ENCODE measurements around the gene MAL. TPM values are rescaled to one million over a fixed set of nuclear protein-coding genes. Genes with fewer than 3 reads are reported as not detected.

MAL gene
- total RNA-seq, 6 experiments from 2014 or later = not detected

GRCh38 chr2:95018301-95018700, 7.2 kb upstream of the MAL start:
- DNase-seq = no peak
- H3K27me3 Mint-ChIP-seq (ENCODE audit: insufficient read depth) = peaks cover 65% of the 10 kb centered on the region
- no peaks in the 10 kb centered on the region for H3K36me3 Mint-ChIP-seq (ENCODE audit: low read depth)
- no peak overlapping the region for H3K27ac Mint-ChIP-seq
- H3K4me3 Mint-ChIP-seq = no peak overlapping the region
- H3K9me3 Mint-ChIP-seq = no peaks in the 10 kb centered on the region
- TF ChIP-seq CTCF (IDR thresholded peaks at IDR 0.05) = no peak
- no peaks in the 10 kb centered on the region for H3K4me1 Mint-ChIP-seq (ENCODE audit: low read depth)

- H3K9me3 Mint-ChIP-seq = no peaks in the 10 kb centered on the region
- H3K27ac Mint-ChIP-seq = no peak overlapping the region
- H3K36me3 Mint-ChIP-seq (ENCODE audit: low read depth) = no peaks in the 10 kb centered on the region
- no peak overlapping the region for H3K4me3 Mint-ChIP-seq
- H3K4me1 Mint-ChIP-seq (ENCODE audit: low read depth) = no peaks in the 10 kb centered on the region
- DNase-seq = no peak
- no peak for TF ChIP-seq CTCF (IDR thresholded peaks at IDR 0.05)
- H3K27me3 Mint-ChIP-seq (ENCODE audit: insufficient read depth) = peaks cover 67% of the 10 kb centered on the region
These were observed 6.5 kb upstream of the MAL start for GRCh38 chr2:95018861-95019550.

GRCh38 chr2:95019572-95019971, 5.9 kb upstream of the MAL start:
- no peaks in the 10 kb centered on the region for H3K9me3 Mint-ChIP-seq
- H3K27me3 Mint-ChIP-seq (ENCODE audit: insufficient read depth) = peaks cover 65% of the 10 kb centered on the region
- no peak overlapping the region for H3K27ac Mint-ChIP-seq
- no peaks in the 10 kb centered on the region for H3K36me3 Mint-ChIP-seq (ENCODE audit: low read depth)
- no peaks in the 10 kb centered on the region for H3K4me1 Mint-ChIP-seq (ENCODE audit: low read depth)
- DNase-seq = no peak
- H3K4me3 Mint-ChIP-seq = no peak overlapping the region
- TF ChIP-seq CTCF (IDR thresholded peaks at IDR 0.05) = no peak

- no peak for DNase-seq
- TF ChIP-seq CTCF (IDR thresholded peaks at IDR 0.05) = no peak
- Mint-ChIP-seq H3K4me1 (ENCODE audit: low read depth) (no peaks in the 10 kb centered on the region), H3K9me3 (no peaks in the 10 kb centered on the region), H3K27me3 (ENCODE audit: insufficient read depth) (peaks cover 64% of the 10 kb centered on the region), H3K27ac (no peak overlapping the region), H3K36me3 (ENCODE audit: low read depth) (no peaks in the 10 kb centered on the region), H3K4me3 (no peak overlapping the region)
These were observed 5.1 kb upstream of the MAL start for GRCh38 chr2:95020275-95021022.

DNA sequence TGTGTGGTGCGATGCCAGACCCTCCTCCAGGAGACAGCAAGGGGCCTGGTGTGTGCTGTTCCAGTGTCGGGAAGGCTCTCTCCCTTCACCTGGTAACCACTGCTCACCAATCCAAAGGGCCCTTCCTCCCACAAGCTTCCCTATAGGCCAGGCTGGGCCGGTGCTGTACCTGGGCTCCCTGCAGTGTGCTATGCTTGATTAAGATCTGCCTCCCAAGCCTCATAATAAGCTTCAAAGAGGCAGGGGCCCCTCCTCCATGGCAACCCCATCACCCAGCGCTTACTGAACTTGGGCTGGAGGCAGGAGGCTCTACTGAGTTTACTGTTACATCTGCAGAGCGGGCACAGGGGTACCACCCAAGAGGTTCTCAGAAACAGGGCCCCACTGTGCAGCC, 4.5 kb upstream of the MAL start:
- DNase-seq = no peak
- Mint-ChIP-seq H3K4me1 (ENCODE audit: low read depth) (no peaks in the 10 kb centered on the region), H3K27ac (no peak overlapping the region), H3K36me3 (ENCODE audit: low read depth) (no peaks in the 10 kb centered on the region), H3K4me3 (no peak overlapping the region), H3K27me3 (ENCODE audit: insufficient read depth) (peaks cover 63% of the 10 kb centered on the region), H3K9me3 (no peaks in the 10 kb centered on the region)
- no peak for TF ChIP-seq CTCF (IDR thresholded peaks at IDR 0.05)

All from HFFc6 (cell line).